COR-L47 (cell line): ENCODE results near the gene SPRR2G.
"Not testable (repeated sequence)": the region's sequence is repeated elsewhere in the genome, so short reads cannot be mapped to it uniquely, and the experiment has no call there.

ENCODE experiments used
- DNase-seq: peaks from one replicate; lab custom pipeline; 2025; lab: John Stamatoyannopoulos, UW

Gene SPRR2G

DNA sequence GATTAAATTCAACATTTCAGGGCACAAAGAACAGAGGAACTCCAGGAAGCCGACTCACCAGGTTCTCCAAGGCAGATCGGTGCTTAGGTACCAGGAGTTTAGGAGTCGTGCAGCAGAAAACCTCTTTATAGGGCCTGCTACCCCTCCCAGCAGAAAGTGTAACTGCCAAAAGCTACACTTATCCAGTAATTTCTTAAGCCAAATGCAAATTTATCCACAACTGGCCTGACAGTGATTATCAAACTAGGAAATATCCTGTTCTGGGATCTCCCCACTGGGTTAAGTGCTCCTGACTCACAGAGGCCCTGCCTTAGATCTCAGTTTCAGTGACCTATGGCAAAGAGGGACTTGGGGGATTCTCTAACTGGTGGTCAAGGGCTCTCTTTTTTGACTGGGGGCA, 37.3 kb downstream of the SPRR2G start, which contains the start of gene SPRR2F:
TSS of gene SPRR2F (minus strand) at position 101 of the 400 bp plus-strand sequence. CDS start 783 bp downstream, outside the sequence.
- DNase-seq = no peak

DNA sequence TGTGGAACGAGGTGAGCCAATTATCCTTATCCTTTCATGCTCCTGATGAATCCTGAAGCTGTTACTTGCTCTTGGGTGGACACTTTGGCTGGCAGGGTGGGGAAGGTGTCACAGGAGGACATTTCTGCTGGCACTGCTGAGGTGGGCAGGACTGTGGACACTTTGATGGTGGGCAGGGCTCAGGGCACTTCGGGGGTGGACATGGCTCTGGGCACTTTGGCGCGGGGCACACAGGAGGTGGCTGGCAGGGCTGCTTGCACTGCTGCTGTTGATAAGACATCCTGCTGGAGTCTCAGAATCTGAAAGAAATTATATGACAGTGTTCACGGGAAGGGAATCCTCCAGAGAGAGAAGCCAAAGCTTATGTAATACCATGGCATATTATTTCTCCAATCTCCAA, 38.2 kb downstream of the SPRR2G start:
- DNase-seq = not testable (repeated sequence)

DNA sequence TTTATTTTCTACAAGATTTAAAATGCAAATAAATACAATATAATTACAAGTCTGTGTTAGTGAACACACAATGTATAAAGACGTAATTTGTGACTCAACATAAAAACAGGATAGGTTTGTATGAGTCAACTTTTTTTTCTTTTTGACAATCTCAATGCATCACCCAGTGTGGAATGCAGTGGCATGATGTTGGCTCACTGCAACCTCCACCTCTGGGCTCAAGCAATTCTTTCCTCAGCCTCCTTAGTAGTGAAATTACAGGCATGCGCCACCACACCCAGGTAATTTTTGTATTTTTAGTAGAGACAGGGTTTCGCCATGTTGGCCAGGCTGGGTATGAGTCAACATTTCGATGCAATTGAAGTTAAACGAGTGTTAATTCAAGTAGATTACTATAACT, 50.4 kb downstream of the SPRR2G start:
- no peak for DNase-seq
